Subcutaneous abdominal adipose tissue (tissue), 5 donors: Measurements from ENCODE around the gene NSUN2.
A peak's percentile ranks its signal among the peaks of the same experiment; 100 is the strongest.
"Not testable (repeated sequence)": the region's sequence is repeated elsewhere in the genome, so short reads cannot be mapped to it uniquely, and the experiment has no call there.

ENCODE experiments used
- H3K27ac ChIP-seq: one replicate; pipeline ENCODE4 v1.7.0; 2013; ENCODE audit warnings: low read depth, mild to moderate bottlenecking, inconsistent platforms, low read length, moderate library complexity
- H3K27me3 ChIP-seq, 5 donors: one replicate each; pipeline ENCODE4 v1.7.0; 2013; ENCODE audit warnings: low read length in 5 of 5, inconsistent platforms in 1 of 5; ENCODE audit not compliant: control insufficient read depth in 5 of 5, insufficient read depth in 4 of 5
- H3K36me3 ChIP-seq, 5 donors: one replicate each; pipeline ENCODE4 v1.7.0; 2013; ENCODE audit warnings: low read length in 5 of 5; ENCODE audit not compliant: control insufficient read depth in 5 of 5, insufficient read depth in 5 of 5
- H3K4me1 ChIP-seq, 5 donors: one replicate each; pipeline ENCODE4 v1.7.0; 2013; ENCODE audit warnings: low read length in 5 of 5, mild to moderate bottlenecking in 3 of 5, moderate library complexity in 1 of 5; ENCODE audit not compliant: control insufficient read depth in 5 of 5, insufficient read depth in 5 of 5
- H3K4me3 ChIP-seq, 5 donors: one replicate each; pipeline ENCODE4 v1.7.0; 2013; ENCODE audit warnings: low read length in 5 of 5, low read depth in 1 of 5
- H3K9ac ChIP-seq, 5 donors: one replicate each; pipeline ENCODE4 v1.7.0; 2013; ENCODE audit warnings: low read length in 5 of 5, mild to moderate bottlenecking in 4 of 5, moderate library complexity in 3 of 5
- H3K9me3 ChIP-seq, 5 donors: one replicate each; pipeline ENCODE4 v1.7.0; 2013; ENCODE audit warnings: low read length in 5 of 5; ENCODE audit not compliant: control insufficient read depth in 5 of 5
- donor health status: healthy.
- donor health status: healthy.
- donor health status: healthy.
- donor health status: healthy.
- donor health status: healthy.

The NSUN2 gene

GRCh38 chr5:6649186-6649585 lies 16.3 kb upstream of the NSUN2 start:
- H3K9ac ChIP-seq = no peak overlapping the region
- no peaks in the 10 kb centered on the region for H3K27me3 ChIP-seq
- H3K4me1 ChIP-seq = no peaks in the 10 kb centered on the region
- peaks cover 0 to 11% (median 7%) of the 10 kb centered on the region in 5 donors for H3K36me3 ChIP-seq
- no peak overlapping the region for H3K4me3 ChIP-seq
- no peak overlapping the region for H3K27ac ChIP-seq
- no peaks in the 10 kb centered on the region for H3K9me3 ChIP-seq

DNA sequence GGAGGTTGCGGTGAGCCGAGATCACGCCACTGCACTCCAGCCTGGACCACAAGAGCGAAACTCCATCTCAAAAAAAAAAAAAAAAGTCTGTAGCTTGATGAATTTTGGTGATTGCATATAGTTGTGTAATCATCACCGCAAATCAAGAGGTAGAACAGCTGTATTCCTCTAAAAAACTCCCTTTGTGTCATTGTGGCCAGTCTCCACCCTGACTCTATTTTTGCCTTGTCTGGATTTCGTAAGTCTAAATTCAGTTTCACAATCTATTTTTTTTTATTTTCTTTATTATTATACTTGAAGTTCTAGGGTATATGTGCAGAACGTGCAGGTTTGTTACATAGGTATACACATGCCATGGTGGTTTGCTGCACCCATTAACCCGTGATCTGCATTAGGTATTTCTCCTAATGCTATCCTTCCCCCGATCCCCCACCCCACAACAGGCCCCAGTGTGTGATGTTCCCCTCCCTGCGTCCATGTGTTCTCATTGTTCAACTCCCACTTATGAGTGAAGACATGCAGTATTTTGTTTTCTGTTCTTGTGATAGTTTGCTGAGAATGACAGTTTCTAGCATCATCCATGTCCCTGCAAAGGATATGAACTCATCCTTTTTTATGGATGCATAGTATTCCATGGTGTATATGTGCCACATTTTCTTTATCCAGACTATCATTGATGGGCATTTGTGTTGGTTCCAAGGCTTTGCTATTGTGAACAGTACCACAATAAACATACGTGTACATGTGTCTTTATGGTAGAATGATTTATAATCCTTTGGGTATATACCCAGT lies 12.9 kb upstream of the NSUN2 start:
- not testable (repeated sequence) for H3K4me3 ChIP-seq

DNA sequence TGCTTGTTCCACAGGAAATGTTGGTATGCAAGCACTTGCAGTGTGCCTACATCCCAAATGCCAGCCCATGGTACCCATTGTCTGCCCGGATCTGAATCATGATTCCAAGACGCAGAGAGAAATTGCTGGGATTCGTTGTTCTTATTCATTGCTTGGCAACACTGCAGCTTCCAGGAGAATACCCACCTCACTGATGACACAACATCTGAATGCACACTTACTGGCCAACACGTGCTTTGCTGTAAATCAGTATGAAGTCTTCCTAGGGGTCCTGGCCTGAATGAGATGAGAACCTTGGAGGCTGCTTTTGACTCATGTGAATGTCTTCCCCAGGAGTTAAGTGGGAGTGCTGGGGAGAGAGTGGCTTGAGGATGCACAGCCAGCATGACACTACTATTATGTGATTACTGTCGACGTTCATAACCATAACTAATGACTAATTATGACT lies 12.0 kb upstream of the NSUN2 start:
- Histone ChIP-seq H3K27me3 (no peaks in the 10 kb centered on the region), H3K36me3 (peaks cover 0 to 6% (median 2%) of the 10 kb centered on the region in 5 donors), H3K4me1 (no peaks in the 10 kb centered on the region), H3K4me3 (no peak overlapping the region), H3K27ac (no peak overlapping the region), H3K9ac (no peak overlapping the region), H3K9me3 (no peaks in the 10 kb centered on the region)

More for the DNA sequence above, 12.9 kb upstream of the NSUN2 start:
- H3K9ac ChIP-seq, H3K36me3 ChIP-seq, H3K9me3 ChIP-seq, H3K27me3 ChIP-seq, H3K4me1 ChIP-seq, H3K27ac ChIP-seq: not testable (repeated sequence)

GRCh38 chr5:6642655-6643054 lies 9.8 kb upstream of the NSUN2 start:
- no peaks in the 10 kb centered on the region for H3K4me1 ChIP-seq
- H3K36me3 ChIP-seq = peaks cover 0 to 6% (median 2%) of the 10 kb centered on the region in 5 donors
- no peaks in the 10 kb centered on the region for H3K27me3 ChIP-seq
- H3K4me3 ChIP-seq = no peak overlapping the region
- no peak overlapping the region for H3K27ac ChIP-seq
- no peaks in the 10 kb centered on the region for H3K9me3 ChIP-seq
- no peak overlapping the region for H3K9ac ChIP-seq

DNA sequence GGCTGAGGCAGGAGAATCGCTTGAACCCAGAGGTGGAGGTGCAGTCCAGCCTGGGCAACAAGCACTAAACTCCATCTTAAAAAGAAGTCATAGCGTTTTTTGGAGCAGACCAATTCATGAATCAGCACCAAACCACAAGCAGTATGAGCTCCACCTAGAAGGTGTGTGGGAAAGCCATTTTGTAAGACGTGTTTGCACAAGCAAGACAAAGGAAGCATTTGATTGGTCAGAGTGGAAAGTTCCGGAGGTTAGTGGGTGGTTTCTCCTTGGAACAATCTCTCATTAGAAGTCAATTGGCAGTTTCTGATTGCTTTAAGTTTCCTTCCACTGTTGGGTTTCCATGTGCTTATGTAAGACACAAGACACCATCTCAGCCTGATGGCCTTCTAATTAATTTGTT lies 5.4 kb upstream of the NSUN2 start:
- no peak overlapping the region for H3K27ac ChIP-seq
- H3K4me3 ChIP-seq = no peak overlapping the region
- no peak overlapping the region for H3K9ac ChIP-seq
- H3K27me3 ChIP-seq = no peaks in the 10 kb centered on the region
- H3K9me3 ChIP-seq = no peaks in the 10 kb centered on the region
- H3K4me1 ChIP-seq = peaks cover 0 to 10% (median 7%) of the 10 kb centered on the region in 5 donors
- H3K36me3 ChIP-seq = no peaks in the 10 kb centered on the region

DNA sequence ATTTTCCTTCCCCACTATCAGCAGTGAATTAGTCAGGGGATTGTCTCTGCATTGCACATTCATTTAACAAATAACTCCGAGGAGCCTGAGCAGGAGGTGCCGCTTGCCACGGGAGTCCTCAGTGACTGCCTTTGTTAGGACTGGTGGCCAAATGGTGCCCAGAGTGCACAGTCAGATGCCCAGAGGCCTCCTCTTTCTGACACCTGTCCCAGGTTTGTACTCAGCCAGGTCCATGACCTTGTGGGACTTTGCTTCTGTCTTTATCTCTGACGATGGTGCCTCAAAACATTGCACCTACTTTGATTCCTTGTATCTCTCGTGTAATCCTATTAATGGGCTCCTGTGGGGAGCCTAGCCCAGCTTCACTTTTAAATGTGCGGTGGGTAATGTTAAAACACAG lies 4.7 kb upstream of the NSUN2 start:
- Histone ChIP-seq H3K27ac (no peak overlapping the region), H3K9ac (no peak overlapping the region), H3K4me1 (peaks cover 0 to 10% (median 7%) of the 10 kb centered on the region in 5 donors), H3K4me3 (no peak overlapping the region), H3K27me3 (no peaks in the 10 kb centered on the region), H3K9me3 (no peaks in the 10 kb centered on the region), H3K36me3 (no peaks in the 10 kb centered on the region)

- no peaks in the 10 kb centered on the region for H3K36me3 ChIP-seq
These were observed 4.2 kb upstream of the NSUN2 start for GRCh38 chr5:6637022-6637421.

DNA sequence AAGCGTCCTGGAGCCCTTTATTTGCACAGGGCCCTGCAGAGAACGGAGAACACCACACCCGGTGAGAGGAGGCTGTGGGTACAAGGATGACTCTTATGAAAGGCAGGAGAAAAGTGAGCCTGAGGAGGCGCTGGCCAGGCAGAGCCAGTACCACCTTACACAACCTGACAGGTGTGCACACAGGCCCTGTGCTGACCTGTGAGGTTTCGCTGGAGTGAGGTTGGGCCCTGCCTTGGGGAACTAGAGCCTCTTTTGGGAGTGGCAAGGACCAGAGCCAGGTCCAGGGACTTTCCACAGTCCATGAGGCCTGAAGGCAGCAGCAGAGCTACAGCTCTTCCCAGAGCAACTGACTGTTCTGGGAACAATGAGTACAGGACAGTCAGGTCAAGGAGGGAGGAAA lies 3.4 kb upstream of the NSUN2 start:
- peaks cover 0 to 3% (median 2%) of the 10 kb centered on the region in 5 donors for H3K36me3 ChIP-seq
- no peak overlapping the region for H3K9ac ChIP-seq
- no peak overlapping the region for H3K4me3 ChIP-seq
- no peaks in the 10 kb centered on the region for H3K27me3 ChIP-seq
- H3K4me1 ChIP-seq = peaks cover 3 to 22% (median 19%) of the 10 kb centered on the region in 5 donors
- H3K9me3 ChIP-seq = no peaks in the 10 kb centered on the region
- H3K27ac ChIP-seq = no peak overlapping the region

More at GRCh38 chr5:6637022-6637421, 4.2 kb upstream of the NSUN2 start:
- H3K4me1 ChIP-seq = peaks cover 1 to 14% (median 12%) of the 10 kb centered on the region in 5 donors
- no peaks in the 10 kb centered on the region for H3K27me3 ChIP-seq
- H3K9me3 ChIP-seq = no peaks in the 10 kb centered on the region
- no peak overlapping the region for H3K27ac ChIP-seq
- no peak overlapping the region for H3K9ac ChIP-seq
- no peak overlapping the region for H3K4me3 ChIP-seq

DNA sequence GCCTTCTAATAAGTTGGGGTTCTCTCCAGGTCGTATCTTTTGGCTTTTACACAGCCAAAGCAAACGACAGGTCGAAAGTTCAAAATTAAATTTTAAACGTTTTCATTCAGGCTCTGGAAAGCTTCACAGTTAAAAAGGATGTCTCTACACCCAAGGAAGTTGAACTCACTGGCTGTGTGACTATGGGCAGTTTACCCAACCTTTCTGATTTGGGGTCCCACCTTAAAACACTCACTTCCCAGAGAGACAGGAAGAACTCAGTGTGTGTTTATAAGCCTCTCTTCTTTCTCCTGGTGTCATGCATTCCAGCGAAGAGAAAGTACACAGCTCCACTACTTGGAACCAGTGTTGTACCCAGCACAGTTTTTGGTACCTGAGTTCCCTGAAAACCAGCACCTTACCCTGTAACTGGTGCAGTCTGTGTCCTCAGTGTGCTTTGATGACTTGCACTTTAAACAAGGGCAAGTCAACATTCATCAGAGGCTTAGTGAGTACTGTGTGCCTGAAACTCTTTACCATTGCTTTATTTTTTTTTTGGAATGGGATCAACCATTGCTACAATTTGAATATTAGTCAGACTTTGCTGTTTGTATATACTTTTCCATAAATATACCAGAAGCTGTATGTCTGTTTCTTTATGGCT lies 2.1 kb upstream of the NSUN2 start:
- H3K9me3 ChIP-seq = no peaks in the 10 kb centered on the region
- H3K9ac ChIP-seq = no peak overlapping the region
- no peak overlapping the region for H3K4me3 ChIP-seq
- peaks cover 2 to 14% (median 11%) of the 10 kb centered on the region in 5 donors for H3K36me3 ChIP-seq
- H3K27me3 ChIP-seq = no peaks in the 10 kb centered on the region
- H3K27ac ChIP-seq = no peak overlapping the region
- H3K4me1 ChIP-seq = peaks cover 3 to 25% (median 20%) of the 10 kb centered on the region in 5 donors

- no peaks in the 10 kb centered on the region for H3K9me3 ChIP-seq
- peak overlapping the region in 2 of 5 donors; percentile 44 to 92 for H3K9ac ChIP-seq
- H3K27me3 ChIP-seq = no peaks in the 10 kb centered on the region
- no peak overlapping the region for H3K27ac ChIP-seq
- peak overlapping the region in 4 of 5 donors; percentile 49 to 88 (median 85) for H3K4me3 ChIP-seq
- peaks cover 5 to 20% (median 17%) of the 10 kb centered on the region in 5 donors for H3K36me3 ChIP-seq
- peaks cover 3 to 25% (median 20%) of the 10 kb centered on the region in 5 donors for H3K4me1 ChIP-seq
These were observed 1.5 kb upstream of the NSUN2 start for GRCh38 chr5:6634306-6634705.
